NCI-H1436 treated with DMSO at 0.1 percent for 48 hours (cell line): ENCODE measurements around the gene HNRNPUL2.

Experiments
- DNase-seq: peaks from one replicate; lab custom pipeline; 2025; lab: John Stamatoyannopoulos, UW

HNRNPUL2 gene

DNA sequence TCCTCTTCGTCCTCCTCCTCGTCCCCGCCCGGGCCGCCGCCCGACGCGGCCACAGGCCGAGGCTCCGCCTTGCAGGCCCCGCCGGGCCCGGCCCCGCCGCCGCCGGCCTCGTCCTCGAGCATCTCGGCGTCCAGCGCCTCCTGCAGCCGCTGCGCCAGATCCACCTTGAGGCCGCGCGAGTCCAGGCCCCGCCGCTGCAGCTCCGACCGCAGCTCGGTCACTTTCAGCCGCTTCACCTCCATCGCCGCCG is 417 bp downstream of the HNRNPUL2 start:
- DNase-seq, result no peak

DNA sequence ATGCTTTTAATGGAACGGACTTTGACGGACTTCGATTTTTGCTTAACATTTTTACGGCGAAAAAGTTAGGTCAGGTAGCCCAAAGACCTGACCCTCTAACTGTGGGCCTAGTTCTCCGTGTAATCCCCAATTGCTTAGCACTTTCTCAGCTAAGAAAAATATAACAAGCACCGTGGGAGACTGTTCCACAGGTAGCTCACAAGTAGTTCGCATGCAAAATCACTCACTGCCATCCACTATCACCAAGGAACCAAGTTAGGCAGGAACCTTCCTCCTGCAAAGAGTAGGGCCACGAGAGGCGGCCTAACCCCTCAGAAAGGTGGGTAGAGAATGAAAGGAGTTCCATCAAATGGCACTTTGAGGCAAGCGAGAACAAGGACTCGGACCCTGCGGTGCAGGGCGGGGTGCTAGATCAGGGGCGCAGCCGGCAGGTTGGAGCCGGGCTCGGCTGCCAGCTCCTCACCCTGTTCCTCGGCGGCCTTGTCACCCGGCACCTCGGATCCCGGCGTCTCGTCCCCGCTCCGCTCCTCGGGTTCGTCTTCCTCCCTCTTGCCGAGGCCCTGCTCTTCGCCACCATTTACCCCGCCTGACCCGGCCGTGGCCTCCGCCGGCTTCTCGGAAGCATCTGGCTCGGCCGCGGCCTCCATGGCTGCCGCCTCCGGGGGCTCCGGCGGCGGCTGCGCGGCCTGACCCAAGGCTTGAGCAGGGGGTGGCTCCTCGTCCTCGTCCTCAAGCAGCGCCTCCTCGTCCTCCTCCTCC is 922 bp downstream of the HNRNPUL2 start:
- DNase-seq, result no peak

DNA sequence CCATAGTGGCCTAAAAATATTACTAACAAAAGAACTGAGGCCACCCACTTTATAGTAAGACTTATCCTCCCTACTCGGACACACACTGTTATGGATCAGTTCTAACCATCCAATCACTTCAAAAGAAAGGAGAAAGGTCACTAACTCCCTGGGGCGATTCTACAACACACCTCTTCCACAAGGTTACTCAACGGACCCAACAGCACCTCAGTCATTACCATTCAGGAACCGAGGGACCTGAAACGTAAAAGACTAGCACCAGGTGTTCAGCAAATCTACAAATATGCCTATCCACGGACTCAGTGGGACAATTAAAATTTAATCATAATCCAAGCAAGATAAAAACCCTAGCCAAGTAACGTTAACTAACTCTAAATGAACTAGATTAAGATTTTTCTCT is 1.6 kb downstream of the HNRNPUL2 start:
- DNase-seq, result no peak

DNA sequence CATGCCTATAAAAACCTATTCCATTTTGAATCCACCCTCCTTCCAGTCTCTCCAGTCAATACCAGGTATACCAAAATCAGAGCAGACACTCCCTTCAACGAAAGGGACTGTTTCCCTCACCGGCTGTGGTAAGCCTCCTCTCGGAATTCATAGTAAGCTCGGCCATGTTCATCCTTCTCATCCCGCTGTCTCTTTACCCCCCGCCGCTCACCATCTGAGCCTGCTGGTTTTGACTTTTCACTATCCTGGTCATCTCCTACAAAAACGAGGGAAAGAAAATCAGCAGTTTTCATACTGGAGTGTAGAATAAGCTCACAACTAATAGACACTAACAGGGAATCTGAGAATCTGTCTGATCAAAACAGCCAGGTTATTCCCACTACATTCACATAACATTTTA is 3.1 kb downstream of the HNRNPUL2 start:
- no peak for DNase-seq

DNA sequence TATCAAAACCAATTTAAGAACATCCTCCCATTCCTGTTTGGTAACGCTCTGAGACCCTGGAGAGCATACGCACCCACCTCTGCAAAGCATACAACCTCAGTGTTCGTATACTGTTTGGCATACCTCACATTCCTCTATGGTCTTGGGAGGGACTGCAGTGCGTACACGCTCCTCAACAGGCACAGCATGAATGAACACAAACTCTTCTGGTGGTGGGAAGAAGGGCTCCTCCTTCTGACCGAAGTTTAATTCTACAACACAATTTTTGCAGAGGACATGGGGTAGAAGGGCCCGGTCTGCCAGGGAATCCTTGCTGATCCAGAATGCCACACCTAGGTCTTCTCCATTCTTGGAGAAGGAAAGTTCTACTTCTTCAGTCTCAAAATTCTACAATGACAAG is 5.3 kb downstream of the HNRNPUL2 start:
- DNase-seq, result no peak

DNA sequence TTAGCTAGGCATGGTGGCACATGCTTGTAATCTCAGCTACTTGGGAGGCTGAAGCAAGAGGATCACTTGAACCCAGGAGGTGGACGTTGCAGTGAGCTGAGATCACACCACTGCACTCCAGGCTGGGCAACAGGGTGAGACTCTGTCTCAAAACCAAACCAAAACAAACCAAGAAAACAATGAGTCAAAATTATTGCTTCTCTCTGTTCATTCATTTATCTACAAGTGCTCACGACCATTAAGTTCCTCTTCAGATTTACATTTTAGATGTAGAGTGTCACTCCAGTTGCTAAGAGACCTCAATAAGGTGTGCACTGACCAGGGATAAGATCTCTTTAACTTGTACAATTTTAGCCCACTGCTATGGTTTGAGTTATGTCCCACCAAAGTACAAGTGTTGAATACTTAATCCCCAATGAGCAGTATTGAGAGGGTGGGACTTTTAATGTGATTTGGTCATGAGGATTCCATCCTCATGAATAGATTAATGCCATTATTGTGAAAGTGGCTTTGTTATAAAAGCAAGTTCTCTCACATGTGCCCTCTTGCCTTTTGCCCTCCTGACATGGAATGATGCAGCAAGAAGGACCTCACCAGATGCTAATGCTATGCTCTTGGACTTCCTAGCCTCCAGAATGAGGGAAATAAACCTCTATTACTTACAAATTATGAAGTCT is 7.8 kb downstream of the HNRNPUL2 start:
- DNase-seq, result no peak

DNA sequence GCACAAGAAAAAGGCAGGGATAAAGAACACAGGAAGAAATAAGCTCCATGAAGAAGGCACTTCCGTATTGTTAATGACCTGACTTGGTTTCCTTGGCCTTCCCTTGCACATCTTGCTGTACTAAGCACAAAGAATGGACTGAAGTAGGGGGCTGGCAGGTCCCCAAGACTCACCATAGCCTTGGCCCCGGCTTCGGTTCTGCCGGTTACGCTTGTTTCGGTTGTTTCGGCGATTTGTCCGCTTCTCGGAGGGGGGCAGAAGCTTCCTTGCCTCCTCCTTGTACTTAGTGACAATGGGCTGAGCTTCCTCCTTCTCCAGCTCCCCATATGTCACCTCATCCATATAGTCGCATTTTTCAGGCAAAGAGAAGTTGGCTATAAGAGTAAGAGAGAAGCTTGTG is 10.4 kb downstream of the HNRNPUL2 start:
- no peak for DNase-seq

DNA sequence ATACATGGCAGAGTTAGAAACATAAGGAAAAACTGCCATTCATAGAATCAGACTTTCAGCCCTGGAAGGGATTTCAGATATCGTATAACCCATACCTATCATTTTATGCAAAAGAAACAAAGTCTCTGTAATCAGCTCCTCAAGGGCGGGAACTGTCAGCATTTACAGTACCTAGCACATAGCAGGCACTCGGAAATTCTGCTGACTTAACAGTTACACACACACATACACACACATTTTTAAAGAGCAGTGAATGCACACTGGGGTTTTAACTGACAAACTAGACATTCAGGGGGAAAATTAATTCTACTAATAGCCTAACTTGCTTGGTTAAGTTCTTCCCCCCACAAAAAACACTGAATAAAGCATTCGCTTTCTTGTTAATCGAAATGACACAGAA is 11.1 kb downstream of the HNRNPUL2 start:
- DNase-seq, result no peak

DNA sequence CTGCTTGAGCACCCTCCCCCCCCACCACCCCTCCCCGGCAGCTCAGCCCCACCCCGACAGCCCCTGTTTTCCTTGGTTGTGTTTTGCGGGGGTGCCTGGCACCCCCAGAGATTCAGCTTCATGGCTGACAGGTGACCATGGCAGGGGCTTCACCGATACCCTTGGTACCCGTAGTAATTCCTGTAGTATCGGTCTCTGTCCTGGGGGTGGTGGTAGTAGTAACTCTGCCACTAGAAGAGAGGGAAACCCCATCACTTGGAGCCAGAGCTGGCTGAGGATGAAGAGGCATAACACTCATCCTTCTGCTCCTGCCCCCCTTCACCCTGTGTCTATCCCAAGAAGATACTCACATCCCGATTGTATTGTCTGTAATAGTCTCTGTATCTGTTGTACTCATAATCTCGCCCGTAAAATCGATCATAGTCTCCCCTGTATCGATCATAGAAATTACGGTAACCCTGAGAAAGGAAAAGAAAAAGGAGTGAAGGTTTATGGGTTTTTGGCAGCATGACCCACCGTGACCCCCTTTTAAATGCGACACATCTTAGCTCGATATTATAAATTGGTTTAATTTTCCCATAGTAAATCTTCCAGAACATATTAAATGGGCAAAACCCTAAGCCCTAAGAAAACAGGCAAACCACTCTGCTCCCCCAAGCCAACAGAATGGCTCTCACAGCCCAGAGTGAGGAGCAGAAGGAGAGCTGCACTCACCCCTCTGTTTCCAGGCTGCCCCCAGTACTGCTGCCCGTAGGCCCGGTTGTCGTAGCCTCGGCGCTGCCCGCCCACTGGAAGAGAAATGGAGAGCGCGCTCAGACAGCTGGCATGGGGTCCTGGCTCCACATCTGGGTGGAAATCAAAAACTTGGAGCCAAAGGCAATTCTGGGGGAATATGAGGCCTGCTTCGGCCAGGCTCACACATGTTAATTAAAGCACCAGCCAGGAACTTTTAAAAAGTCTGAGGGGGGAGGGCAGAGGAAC is 11.8 kb downstream of the HNRNPUL2 start:
- DNase-seq, result no peak

DNA sequence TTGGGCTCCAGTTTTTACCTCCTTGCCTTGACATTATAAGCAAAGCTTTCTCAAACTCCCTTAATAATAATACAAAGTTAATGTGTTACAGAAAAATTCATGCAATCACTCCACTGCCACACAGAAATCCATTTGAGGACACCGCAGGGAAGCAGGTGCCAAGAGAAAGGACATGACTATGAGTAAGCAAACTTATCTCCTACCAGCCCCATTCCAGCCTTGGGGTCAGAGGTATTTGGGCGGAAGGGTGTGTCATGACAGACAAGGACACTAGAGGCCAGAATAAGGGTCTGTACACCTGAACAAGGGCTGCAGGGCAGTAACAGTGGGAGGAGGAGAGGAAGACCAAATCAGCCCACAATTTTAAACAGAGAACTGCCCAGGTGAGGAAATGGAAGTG is 13.9 kb downstream of the HNRNPUL2 start:
- DNase-seq, result no peak

DNA sequence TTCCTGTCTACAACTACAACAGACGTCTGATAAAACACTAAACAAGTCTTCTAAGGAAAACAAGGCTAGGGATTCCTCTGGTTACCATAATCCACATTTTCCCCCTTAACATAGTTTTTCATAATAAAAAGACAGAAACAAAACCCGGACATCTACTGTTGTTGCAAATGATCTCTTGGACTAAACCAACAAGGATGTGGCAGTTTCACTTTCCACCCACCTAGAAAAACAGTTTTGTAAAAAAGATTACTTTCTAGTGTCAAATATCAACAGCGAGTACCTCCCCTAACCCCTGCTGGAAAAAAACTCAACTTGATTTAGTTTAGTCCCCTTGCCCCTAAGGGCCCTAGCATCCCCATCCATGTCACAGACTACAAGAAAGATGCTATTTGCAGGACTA is 14.4 kb downstream of the HNRNPUL2 start:
- DNase-seq, result no peak

DNA sequence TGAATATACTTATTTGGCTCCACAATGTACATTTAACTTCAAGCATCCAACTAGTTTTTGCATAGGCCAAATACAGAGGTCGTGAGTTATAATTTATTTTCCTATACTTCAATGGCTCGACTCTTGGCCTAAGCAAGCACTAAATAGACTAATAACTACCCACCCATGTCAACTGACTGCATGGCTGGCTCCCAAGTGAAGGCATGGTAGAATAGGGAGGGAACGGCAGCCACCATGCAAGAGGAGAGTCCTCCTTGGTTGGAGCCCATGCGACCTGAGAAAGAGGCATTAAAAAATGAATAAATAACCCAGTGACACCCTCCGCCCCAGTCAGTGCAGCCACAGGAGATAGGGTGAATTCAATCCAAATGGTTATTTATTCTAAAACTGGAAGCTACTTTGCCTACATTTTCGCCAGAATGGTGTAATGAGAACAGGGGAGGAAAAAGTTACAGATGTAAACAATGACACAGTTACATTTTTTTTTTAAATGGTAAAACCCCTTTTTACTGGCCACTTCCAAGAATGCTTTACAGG is 14.9 kb downstream of the HNRNPUL2 start:
- no peak for DNase-seq

DNA sequence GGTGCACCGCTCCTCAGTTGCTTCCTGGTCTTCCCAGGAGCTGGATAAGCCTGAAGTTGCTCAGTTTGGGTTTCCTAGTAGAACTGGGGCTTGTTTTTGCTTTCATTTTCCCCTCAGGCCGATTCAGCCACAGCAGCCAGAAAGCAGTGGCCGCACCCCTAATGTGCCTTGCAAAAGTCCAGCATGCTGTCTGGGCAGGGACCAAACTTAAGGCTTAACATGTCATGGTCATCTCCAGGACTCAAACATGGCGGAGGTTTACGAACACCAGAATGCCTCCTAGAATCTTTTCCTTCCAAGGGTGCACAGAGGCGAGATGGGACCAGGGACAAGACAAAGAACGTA is 17.3 kb downstream of the HNRNPUL2 start:
- no peak for DNase-seq

DNA sequence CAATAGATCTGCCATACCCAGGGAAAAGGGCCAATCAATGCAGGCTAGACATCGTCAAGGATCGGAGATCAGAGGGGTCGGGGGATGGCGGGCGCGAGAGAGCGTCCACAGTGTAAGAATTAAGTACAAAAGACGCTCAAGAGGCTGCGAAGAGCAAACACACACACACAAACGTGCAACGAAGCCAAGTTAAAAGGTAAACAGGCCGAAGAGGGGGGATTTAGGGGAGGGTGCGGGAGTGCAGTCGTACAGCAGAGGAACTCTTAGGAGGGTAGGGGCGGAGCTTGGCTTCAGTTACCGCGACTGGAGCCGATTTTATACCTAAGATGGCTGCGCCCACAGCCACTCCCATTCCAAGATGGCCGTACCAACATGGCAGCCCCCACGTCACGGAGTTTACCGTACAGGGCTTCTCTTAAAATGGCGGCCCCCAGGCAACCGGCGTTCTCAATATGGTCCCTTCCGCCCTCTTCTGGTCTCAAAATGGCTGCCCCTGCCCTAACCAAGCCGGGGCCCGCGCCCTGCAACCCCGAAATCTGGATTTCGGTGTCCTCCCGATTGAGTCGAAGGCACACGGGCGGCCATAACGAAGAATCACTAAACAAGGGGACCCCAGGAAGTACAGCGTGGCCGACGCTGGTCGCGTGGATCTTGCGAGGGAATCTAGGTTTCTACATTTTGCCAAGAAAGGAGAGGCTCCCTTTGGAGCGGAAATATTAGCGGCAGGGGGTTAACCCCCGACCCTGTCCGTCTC is 17.8 kb downstream of the HNRNPUL2 start:
- peak; percentile 95 for DNase-seq

DNA sequence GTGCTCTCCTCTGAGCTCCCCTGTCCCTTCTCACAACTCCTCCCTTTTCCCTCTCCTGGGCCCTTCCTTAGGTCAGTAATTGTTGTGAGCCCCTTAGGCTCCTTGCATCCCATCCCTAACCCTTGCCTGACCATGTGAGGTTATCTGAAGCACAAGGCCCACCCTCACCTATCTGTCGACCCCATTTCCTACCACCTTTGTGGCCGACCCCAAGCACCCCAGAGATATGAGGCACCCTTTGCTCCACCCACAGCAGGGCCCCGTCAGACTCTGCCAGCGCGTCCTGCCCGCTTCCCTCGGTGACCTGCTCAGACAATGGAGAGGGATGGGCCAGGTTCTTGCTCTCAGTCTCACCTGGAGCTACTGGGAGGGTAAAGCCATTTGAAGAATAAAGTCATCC is 18.5 kb downstream of the HNRNPUL2 start:
- DNase-seq, result no peak

DNA sequence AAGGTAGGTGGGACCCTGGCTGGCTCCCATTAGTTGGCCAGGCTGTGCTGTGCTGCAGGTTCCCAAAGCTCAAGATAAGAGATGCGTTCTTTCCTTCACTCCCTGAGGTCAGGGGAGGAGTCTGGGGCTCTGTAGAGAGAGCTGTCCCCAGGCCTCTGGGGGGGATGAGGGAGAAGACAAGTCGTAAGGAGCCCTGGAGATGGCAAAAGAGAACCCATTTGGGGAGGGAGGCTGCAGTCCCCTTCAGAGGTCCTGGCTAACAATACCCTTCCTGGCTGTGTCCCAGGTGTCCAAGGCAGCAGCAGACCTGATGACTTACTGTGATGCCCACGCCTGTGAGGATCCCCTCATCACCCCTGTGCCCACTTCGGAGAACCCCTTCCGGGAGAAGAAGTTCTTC is 18.9 kb downstream of the HNRNPUL2 start:
- DNase-seq, result no peak

DNA sequence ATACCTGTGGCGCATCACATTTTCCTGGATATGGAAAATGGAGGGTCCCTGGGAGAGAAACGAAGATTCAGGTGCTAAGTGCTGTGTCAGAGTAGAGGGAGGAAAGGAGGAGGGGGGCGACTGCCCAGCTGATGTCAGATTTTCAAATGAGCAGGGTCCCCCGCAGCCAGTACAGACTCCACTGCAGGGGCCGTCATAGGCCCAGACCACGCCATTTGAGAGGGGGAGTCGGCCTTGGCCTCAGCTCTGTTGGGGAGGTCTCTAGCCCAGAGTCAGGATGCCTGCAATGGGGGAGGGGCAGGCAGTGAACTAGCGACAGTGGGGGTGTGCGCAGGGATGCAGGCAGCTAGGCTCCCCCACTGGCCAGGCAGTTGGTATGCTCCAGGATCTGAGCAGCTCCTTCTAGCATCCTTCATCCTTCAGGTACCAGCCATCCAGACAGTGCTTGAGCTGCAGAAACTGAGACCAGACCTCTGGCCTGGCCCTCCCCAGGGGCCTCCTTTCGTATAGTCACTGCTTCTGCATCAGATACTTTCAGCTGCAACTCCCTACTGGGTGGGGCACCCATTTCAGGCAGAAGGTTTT is 19.9 kb downstream of the HNRNPUL2 start, which contains the start of the genes BSCL2 and GNG3:
Gene BSCL2 (minus strand): TSS at position 148 of the 585 bp plus-strand sequence. CDS start 229 bp downstream, outside the sequence.
Gene GNG3 (plus strand): TSS at position 400 of the 585 bp plus-strand sequence. CDS start 620 bp downstream, outside the sequence.
- DNase-seq, result no peak

DNA sequence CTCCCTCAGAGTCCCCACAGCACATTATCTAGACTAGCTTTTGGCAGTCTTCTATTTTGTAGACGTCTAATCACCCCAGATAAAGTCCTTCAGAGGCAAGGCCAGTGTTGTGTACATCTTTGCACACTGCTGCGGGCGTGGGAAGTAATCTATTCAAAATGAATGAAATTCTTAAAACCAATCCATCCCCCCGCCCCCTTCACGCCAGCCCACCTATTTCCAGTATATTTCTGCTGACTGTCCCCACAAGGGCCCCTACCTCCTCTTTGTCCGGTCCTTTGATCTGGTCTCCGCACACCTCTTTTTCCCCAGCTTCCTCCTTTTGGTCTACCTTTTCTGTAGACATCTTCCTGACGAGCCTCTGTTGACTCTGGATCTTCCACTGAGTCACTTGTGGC is 20.4 kb downstream of the HNRNPUL2 start:
- no peak for DNase-seq

DNA sequence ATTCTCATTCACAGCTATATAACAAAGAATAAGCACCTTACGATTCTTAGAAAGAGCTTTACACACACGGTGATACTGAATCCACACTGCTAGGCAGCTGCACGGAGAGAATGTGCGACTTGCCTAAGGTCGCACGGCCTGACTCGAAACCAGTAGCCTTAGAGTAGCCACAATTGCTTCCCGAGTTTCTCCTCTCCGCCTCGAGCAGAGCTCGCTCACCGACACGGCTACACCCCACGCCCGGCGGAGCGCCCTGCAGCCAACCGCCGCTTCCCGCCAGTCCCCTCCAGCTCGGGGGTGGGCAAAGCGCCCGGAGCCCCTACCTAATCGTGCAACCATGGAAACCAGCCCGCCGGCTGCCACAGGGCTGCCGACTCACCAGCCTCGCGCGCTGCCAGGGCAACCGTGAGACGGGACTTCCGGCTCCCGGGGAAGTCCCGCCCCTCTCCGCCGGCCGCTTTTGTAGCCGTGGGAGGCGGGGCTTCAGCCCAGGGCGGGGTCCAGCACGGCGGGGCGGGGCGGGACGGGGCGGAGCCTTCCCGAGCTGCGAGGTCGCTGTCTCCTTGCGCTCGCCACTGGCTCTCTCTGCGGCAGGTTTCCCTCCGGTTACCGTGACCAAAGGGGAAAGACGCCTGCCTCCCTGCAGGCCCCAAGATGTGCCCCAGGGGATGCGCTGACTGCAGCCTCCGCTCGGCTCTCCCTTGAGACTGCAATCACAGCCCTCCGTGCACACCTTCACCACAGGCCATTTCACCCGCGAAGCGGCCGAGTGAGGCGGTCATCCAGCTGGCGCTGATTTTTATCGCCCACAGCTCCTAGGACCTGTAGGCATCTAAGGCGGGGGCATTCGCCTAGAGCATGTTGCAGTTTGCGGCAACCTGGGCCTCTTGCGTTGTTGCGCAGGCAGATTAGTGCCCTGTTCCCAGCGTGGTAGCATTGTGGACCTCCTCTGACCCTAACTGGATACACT is 21.1 kb downstream of the HNRNPUL2 start:
- peak; percentile 76 for DNase-seq

DNA sequence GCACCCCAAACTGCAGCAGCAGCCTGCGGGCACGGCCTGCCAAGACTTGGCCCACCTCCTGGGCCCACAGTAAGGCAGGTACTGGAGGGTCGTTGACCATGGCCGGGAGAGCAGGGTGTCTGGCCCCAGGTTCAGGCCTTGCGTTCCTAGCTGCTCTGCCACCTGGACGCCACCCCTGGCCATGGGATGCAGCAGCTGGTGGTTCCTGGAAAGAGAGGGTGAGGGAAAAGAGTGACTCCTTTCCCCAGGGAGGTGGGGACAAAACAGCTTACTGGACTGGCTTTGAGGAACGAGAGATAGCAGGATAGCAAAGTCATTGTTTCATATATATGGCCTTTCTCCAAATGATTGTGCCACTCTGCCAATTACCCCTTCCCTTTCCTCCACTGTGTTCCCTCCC is 21.8 kb downstream of the HNRNPUL2 start:
- no peak for DNase-seq
